ENCODE measurements around the gene FAM83B.
"Not testable (repeated sequence)": the region's sequence is repeated elsewhere in the genome, so short reads cannot be mapped to it uniquely, and the experiment has no call there.

The FAM83B gene

GRCh38 chr6:54899442-54899841, 52.9 kb downstream of the FAM83B start:
- no peak for DNase-seq (ENCODE audit: low spot score)

DNA sequence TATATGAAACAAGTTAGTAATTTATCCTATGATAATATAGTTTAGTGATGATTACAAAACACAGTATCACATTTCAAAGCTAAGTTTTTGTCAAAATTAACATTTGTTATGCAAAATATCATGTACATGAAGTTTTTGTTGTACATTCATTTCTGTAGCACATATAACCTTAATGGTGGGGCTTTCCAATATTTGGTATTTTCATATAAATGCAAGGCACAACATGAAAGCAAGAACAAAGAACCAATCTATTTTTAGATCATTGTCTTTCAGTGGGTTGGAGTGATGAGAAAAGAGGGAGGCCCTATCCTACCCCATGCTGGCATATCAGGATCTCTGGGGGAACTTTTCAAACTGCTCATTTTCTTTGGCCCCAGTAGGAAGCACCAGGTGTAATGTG, 53.4 kb downstream of the FAM83B start:
- no peak for DNase-seq (ENCODE audit: low spot score)

GRCh38 chr6:54900666-54901065, 54.1 kb downstream of the FAM83B start:
- DNase-seq (ENCODE audit: low spot score): no peak

DNA sequence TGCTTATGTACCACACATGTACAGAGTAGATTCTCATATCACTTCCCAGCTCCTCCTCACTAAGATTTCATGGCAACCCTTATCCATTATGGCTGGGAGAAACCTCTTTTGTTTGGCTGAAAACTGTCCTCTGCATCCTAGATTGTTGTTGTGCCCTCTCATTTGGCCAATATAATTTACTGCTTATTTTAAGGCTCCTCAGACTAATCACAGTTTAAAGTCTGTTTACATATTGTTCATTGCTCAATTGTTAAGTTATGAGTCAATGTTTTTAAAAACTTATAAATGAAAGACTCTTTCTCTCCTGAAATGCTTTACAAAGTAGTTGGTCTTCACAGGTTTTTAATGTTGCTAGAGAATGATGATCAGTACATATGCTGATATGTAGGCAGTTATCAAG, 57.3 kb downstream of the FAM83B start:
- no peak for DNase-seq (ENCODE audit: low spot score)

DNA sequence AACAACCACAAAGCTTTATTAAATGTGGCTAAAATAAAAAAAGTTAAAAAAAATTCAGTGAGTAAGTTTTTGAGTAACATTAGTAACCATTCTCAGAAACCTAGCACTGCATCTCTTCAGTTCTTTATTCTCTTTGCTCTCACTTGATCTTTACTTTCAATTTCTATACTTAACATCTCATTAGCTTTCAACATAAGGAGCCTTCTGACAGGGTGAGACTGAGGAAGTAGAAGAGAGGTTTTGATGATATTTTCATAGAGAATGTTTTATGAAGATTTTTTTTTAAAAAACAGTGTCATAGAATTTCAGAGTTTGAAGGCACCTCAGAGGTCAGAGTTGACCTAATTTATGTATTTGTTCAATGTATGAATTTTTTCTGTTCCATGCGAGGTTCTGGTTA, 60.8 kb downstream of the FAM83B start:
- no peak for DNase-seq (ENCODE audit: low spot score)

GRCh38 chr6:54909184-54909583, 62.6 kb downstream of the FAM83B start:
- no peak for DNase-seq (ENCODE audit: low spot score)

DNA sequence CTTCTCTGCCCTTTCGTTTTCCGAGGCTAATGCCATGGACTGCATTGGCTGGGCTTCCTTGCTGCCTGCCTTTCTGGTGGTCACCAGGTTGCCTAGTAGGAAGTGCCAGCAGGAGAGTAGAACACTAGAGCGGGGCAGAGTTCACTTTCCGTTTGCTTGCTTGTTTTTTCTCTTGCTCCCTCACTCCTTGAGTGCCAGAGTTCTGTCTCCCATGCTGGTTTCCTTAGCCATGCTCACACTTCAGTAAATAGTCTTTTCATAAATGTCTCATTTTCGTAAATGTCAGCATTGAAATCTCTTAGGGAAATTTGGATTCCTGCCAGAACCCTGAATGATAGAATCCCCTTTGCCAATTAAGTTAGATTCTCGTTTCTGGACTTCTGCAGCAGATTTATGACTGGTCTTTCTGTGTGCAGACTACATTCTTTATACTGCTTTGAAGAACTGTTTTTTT, 63.9 kb downstream of the FAM83B start:
- no peak for DNase-seq (ENCODE audit: low spot score)

DNA sequence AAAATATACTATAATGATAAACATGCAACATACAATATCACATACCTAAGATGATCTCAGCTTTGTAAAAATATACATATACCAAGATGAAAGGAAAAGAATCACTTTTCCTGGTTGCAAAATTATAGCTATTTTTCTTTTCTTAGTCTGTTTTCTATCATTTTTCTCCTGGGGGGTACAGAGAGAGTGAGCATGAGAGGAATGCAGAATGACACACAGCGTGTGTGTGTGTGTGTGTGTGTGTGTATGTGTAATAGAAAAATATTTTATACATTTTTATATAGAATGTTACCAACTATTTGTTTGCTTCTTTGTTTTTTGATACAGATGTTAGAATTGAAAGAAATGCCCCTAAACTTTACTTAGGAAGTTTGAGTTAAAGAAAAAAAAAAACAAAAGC, 64.3 kb downstream of the FAM83B start:
- DNase-seq (ENCODE audit: low spot score): no peak

GRCh38 chr6:54913211-54913610, 66.6 kb downstream of the FAM83B start:
- no peak for DNase-seq (ENCODE audit: low spot score)

DNA sequence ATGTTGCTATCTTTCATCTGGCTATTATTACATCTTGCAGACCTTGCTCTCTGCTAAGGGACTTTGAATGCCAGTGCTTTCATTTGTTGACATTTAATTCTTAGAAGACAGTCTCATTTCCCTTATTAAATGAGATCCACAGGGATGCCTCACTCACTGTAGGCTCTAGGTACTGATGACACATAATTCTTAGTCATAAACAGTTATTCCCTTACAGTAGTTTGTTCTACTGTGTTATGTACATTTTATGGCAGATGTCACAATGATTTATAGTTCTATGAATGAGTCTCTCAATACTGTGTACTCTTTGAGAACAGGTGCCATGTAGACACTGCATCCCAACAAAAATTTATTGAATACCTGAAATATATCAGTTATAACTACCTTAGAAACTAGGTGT, 70.3 kb downstream of the FAM83B start:
- DNase-seq (ENCODE audit: low spot score): no peak

DNA sequence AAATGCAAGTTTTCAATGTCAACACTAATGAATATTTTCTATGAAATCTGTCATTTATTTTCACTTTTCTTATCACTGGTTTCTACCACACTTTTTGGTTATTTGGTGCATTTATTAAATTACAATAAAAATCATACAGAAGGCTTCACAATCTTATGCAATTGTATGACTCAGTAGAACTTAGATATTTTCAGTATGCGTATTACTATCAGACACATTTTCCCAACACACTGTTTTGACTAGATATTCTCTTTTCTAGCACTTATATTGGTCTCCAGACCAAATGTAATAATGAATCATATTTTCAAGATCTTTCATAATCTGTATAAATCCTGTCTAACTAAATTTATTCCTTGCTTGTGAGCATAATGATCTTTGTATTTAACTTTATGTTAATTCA, 74.1 kb downstream of the FAM83B start:
- no peak for DNase-seq (ENCODE audit: low spot score)

GRCh38 chr6:54921891-54922290, 75.3 kb downstream of the FAM83B start:
- no peak for DNase-seq (ENCODE audit: low spot score)

DNA sequence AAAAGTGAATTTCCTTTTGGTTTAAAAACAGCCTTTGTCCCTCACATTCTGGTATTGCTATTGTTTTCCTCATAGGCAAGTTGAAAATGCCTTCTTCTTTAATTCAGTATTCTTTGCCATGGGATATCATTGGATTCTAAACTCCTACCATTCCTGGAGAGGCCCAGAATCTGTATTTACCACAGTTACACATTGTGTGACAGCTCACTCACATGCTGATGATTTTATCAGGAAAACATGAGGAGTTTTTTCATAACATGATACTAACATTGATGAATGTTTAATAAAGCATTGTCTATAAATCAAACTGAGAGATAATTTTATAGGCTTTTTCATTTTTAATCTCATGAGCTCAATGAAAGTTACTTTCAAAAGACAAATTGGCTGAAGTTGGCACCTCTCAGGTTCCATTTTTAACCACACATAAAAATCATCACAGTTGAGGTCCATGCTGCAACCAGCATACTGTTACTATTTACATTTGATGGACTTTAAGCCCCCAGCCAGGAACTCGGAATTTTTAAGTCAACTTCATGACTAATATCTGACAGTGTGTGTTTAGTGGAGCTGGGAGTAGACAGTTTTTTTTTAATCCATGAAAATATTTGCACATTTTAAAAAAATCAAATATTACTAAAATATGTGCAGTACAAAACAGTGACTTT, 82.8 kb downstream of the FAM83B start:
- DNase-seq (ENCODE audit: low spot score): no peak

- no peak for DNase-seq (ENCODE audit: low spot score)
Observed at GRCh38 chr6:54932622-54933021, 86.1 kb downstream of the FAM83B start.

DNA sequence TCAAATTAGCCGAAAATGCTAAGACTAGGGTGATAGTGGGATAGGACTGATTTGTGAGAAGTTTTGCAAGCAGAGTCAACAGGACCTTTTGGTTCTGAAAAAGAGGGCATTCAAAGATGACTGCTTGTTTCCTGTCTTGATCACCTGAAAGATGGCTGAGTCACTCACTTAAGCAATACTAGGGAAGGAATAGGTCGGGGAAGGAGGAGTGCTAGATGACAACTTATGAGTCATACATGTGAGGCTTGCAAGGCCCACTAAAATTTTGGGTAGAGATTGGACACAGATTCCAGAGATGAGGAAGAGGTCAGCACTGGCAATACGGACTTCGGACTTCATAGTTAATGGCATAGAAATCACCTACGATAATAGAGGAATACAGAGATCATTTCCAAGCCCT, 89.2 kb downstream of the FAM83B start:
- DNase-seq (ENCODE audit: low spot score): no peak

- no peak for DNase-seq (ENCODE audit: low spot score)
Observed at GRCh38 chr6:54937371-54937770, 90.8 kb downstream of the FAM83B start.

GRCh38 chr6:54957698-54958097, 111.1 kb downstream of the FAM83B start:
- no peak for DNase-seq (ENCODE audit: low spot score)

DNA sequence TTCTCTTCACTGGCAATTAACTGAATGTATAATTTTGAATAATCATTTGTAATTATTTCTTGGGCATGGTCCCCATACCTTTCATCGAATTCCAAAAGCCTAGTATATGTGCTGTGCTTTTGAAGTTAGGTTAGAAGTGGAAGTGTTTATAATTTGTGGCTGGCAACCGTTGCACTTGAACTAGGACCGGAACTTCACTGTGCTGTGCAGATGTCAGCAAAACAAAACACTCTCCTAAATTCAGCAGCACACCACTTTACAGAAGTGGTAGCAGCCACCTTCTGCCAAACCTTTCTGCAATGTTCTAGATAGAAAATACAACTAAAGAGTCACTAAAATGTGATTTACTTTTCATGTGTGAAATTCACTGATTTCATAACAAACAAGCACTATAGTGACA, 111.9 kb downstream of the FAM83B start:
- DNase-seq (ENCODE audit: low spot score): no peak

- DNase-seq (ENCODE audit: low spot score): no peak
Observed at GRCh38 chr6:54959820-54960219, 113.2 kb downstream of the FAM83B start.

- DNase-seq (ENCODE audit: low spot score): not testable (repeated sequence)
Observed at GRCh38 chr6:54961372-54961771, 114.8 kb downstream of the FAM83B start.

DNA sequence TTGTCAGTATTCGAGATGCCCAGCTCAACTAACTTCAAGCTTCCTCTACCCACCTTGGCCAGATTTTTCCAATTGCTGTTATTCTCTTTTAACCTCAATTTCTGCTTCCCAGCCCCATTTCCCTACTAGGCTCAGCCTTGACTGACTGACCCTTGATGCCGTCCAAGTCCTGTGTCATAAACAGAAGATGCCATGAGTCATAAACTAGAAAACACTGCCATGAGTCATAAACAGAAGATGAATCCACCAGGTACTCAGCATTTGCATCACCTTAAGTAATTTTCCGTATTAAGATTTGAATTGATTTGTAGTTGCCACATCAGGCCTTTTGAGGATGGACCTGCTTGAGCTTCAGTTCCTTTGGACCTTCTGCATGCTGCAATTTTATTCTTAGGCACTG, 123.8 kb downstream of the FAM83B start:
- no peak for DNase-seq (ENCODE audit: low spot score)

GRCh38 chr6:54971825-54972224, 125.3 kb downstream of the FAM83B start:
- DNase-seq (ENCODE audit: low spot score): no peak

GRCh38 chr6:54979161-54979560, 132.6 kb downstream of the FAM83B start:
- DNase-seq (ENCODE audit: low spot score): not testable (repeated sequence)

DNA sequence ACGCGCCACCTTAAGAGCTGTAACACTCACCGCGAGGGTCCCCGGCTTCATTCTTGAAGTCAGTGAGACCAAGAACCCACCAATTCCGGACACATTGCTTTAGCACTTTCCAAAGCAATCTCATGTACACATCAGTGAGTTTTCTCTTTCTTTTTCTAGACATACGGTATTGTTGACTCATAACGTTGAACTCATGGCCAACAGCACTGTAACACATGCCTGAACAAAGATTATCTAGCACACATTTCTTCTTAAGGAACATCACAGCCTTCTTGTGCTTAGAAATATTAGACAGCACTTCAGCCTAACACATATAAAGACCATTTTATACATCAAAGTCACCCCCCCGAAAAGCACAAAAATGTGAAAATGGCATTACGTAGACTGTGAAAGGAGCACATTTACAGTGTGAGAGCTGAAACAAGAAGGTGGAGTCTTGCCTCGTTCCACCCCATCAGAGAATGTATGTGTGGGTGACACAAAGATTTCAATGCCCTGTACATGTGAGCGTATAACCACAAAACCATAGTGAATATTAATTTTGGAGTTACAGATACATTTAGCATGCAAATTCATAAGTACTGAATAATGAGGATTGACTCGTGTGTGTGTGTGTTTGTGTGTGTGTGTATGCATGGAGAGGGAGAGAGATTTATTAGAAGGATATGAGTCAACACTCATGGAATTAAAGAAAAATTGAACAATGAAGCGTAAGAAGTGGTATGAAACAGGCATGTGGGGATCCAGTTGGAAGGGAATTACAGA, 134.1 kb downstream of the FAM83B start:
- DNase-seq (ENCODE audit: low spot score): no peak

Data from kidney capillary endothelial cell (primary cell).